GM18526 (cell line): Measurements from ENCODE around the gene RIN3.

Experiments
- POLR2A ChIP-seq: IDR thresholded peaks from 3 replicates; pipeline ENCODE4 v1.6.1; 2011; ENCODE audit not compliant: insufficient read length; ENCODE audit errors: extremely low read depth

The RIN3 gene

DNA sequence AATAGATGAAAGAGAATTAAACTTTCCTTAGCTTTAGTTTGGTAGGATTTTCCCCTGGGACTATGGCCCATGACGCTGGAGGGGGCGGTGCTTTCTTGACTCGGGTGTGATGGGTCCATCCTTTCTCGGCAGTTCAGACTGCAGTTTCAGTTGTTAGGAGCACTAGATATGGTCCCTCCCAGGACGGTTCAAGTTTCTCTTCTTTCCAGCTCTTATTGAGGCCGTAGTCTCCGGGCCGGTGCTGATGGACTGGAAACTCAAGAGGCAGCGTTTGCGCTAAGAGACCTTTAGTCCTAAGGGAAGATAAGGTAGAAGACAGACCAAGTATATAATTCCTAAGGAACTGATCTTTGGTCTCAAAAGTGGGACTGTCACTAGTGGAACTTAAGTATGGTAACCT lies 111.2 kb downstream of the RIN3 start:
- no peak for TF ChIP-seq POLR2A

- TF ChIP-seq POLR2A: no peak
Observed at GRCh38 chr14:92625213-92625612, 111.6 kb downstream of the RIN3 start.

DNA sequence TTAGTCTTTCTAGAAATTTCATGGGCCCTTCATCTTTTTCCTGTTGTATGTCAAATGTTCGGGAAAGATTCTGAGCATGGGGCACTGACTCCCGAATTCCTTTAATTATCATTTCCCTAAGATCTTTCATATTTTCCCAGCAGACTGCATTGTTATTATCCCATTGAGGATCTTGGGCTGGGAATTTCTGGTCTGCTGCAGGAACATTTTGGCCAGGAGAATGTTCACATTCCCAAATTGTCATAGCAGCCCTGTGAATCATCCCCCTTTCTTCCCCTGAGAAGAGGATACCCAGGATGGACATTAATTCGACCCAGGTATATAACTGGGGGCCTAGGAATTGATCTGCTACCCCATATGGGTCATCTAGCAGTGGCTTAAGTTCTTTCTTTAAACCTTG lies 112.5 kb downstream of the RIN3 start:
- TF ChIP-seq POLR2A: no peak

DNA sequence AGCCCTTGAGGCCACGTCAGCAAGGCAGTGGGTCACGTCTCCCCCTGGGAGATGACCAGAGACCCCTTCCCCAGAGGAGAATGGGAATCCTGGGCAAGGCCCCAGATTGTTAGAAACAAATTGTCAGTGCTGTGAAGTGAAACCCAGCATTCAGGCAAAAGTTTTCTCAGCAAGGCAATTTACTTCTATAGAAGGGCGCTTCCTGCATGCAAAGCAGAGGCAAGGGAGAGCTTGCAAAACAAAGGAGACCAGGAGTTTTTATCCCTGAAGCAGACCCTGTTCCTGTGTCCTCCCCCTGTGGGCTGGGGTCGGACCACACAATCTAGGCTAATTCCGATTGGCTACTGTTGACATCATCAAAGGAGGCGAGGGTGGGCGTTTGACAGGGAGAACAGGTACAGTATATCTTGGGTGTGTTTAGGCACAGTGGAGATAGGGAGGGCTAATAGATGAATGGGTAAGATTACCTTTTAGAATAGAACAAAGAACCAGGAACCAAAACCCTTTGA lies 114.2 kb downstream of the RIN3 start:
- TF ChIP-seq POLR2A: no peak

DNA sequence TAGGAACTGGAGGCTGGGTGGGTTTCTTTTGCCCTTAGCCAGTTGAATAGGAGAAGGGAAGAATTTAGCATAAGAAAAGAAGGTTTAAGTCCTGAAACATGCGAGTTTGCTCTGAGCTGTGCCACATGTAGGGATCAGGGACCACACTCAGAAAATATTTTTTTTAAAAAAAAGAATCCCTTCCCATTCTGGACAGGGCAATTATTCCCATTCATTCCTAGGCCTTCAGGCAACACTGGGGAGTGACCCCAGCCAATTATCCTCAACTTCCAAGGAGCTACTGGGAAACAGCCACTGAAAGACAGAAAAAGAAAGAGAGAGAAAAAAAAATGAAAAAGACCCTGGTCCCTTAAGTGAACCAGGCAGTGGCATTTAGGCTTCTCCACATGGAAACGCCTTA lies 115.1 kb downstream of the RIN3 start:
- TF ChIP-seq POLR2A: no peak

GRCh38 chr14:92630367-92630766 lies 116.8 kb downstream of the RIN3 start:
- no peak for TF ChIP-seq POLR2A

- no peak for TF ChIP-seq POLR2A
Observed at GRCh38 chr14:92631098-92631497, 117.5 kb downstream of the RIN3 start.

DNA sequence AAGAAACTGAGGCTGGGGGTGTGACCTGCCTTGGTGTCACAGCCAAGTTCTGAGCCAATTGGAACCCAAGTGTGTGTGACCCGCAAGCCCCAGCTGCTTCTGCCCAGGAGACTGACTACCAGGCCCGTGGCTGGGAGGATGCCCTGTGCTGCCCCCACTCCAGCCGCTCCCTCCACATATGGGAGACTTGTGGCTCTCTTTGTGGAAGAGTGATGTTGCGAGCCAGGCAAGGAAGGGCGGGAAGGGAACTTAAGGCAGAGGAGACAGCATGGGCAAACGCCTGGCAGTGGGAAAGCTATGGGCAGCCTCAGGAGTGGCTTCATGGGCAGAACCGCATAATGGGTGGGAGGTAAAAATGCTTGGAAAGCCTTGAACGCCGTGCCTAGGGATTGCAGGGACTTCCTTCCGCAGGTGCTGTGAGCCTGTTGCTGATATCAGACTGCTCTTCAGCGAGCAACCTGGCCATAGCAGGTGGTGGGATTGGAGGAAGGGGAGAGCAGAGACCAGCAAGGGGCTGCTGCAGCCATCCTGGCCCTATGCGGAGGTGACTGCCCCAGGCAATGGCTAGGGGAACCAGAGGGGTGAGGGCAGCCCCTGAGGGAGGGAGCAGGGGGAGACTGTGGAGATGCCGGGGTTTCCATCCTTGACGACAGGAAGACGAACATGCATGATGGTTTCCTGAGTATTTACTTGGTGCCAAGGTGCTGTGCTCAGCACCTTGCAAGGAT lies 119.1 kb downstream of the RIN3 start:
- no peak for TF ChIP-seq POLR2A

- no peak for TF ChIP-seq POLR2A
Observed at GRCh38 chr14:92633274-92633616, 119.7 kb downstream of the RIN3 start.

- no peak for TF ChIP-seq POLR2A
Observed at GRCh38 chr14:92633724-92634123, 120.1 kb downstream of the RIN3 start.

- TF ChIP-seq POLR2A: no peak
Observed at GRCh38 chr14:92635031-92635430, 121.5 kb downstream of the RIN3 start.

DNA sequence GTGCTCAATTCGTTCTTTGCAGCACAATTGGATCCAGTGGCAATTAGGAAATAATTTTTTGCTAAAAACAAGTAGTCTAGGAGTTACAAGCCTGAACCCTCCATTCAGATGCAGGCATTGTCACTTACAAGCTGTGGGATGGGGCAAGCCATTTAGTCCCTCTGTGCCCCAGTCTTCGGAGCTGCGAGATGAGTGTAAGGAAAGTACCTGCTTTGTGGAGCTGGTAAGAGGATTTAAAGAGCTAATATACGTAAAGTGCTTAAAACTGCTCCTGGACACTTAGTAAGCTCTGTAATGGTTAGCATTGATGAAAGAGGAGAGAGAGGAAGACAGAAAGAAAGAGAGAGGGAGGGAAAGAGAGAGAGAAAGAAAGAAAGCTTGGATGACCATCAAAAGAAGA lies 122.3 kb downstream of the RIN3 start:
- TF ChIP-seq POLR2A: no peak

DNA sequence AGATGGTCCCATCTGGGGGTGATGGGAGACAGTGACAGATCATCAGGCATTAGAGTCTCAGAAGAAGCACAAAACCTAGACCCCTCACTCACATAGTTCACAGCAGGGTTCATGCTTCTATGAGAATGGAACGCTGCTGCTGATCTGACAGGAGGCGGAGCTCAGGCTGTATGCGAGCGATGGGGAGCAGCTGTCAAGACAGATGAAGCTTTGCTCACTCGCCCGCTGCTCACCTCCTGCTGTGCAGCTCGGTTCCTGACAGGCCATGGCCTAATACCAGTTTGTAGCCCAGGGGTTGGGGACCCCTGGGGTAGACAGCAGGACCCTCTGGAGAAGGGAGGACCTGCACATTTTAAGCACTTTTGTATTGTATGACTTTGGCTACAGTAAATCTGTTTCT lies 123.6 kb downstream of the RIN3 start:
- no peak for TF ChIP-seq POLR2A

DNA sequence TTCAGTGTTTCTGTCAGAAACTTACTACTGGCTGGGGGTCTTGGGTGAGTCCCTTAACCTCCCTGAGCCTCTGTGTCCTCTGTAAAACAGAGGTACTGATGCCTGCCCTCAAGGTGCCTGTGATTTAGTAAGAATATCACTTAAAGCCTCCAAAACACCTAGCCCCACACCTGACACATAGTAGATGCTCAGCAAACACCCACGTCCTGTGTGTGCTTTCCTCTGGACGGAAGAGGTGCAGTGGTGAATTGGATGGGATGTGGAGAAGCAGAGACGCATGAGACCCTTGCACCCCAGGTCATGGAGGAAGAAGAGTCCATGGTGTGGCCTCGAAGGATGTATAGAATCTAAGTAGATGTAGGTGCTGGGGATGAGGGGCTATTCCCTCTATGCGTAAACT lies 124.3 kb downstream of the RIN3 start:
- TF ChIP-seq POLR2A: no peak

DNA sequence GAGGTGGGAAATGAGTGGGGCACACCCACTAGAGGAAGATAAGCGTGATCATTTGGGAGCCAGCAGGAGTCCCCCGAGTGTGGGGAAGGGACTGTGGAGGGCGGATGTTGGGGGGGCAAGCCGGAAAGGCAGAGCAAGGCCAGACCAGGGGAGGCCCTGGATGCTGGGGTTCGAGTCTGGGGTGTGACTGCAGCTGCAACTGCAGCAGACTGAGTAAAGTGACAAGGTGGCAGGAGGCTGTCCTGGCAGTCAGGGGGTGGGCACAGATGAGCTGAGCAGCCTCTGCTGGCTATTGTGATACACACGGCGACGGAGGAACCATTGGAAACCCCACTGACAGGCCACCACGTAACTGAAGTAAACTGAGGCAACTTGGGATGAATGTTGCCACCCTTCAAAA lies 124.7 kb downstream of the RIN3 start:
- no peak for TF ChIP-seq POLR2A

DNA sequence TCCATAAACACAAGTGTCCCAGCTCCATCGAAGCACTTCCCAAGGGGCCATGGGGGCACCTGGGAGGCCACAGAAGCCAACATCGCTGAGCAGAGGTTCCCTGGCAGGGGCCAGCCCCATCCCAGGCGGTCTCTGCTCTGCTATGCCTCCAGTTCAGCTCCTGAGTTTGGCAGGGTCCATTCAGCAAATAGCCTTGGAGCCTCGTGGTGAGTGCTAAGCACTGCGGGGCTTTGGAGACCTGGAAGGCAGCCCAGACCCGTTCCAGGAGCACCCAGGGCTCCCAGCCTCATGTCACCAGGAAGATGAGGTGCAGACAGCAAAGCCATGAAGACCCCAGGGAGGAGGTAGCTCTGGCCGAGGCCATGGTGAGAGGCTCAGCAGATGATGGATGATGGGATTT lies 125.3 kb downstream of the RIN3 start:
- TF ChIP-seq POLR2A: no peak

- TF ChIP-seq POLR2A: no peak
Observed at GRCh38 chr14:92641306-92641705, 127.7 kb downstream of the RIN3 start.
